ENCODE measurements around the gene NME3. TPM values are rescaled to one million over a fixed set of nuclear protein-coding genes. Genes with fewer than 3 reads are reported as not detected.

Gene NME3
- total RNA-seq, 1 experiment from 2014 or later, result 66.9 TPM

- Histone ChIP-seq H3K79me2 (ENCODE audit: low read length) (peaks cover 34% of the 10 kb centered on the region), H3K9me3 (ENCODE audit: low read length) (no peaks in the 10 kb centered on the region), H3K4me2 (ENCODE audit: low read length) (peak overlapping the region; percentile 100), H3K36me3 (ENCODE audit: low read depth, low read length) (no peaks in the 10 kb centered on the region), H4K20me1 (ENCODE audit: low read length) (peaks cover 3% of the 10 kb centered on the region; the same call in 1 of the 2 replicates), H3K27me3 (ENCODE audit: low read length) (no peaks in the 10 kb centered on the region), H3K27ac (ENCODE audit: low read length) (no peak overlapping the region), H2AFZ (ENCODE audit: low read length) (no peak overlapping the region), H3K4me1 (ENCODE audit: insufficient read depth, low read length) (peaks cover 12% of the 10 kb centered on the region; the same call in 1 of the 2 replicates), H3K4me3 (ENCODE audit: low read length) (peak overlapping the region; percentile 86), H3K9me2 (replicated peaks; ENCODE audit: low read length) (no peaks in the 10 kb centered on the region), H3F3A (ENCODE audit: low read length, unreplicated experiment) (no peaks in the 10 kb centered on the region), H3K9ac (ENCODE audit: low read length) (peak overlapping the region; percentile 93)
- no TSS peak for BruUV-seq (replicated peaks)
- ATAC-seq (no peak), DNase-seq (no peak)
- intact Hi-C loops (cut with micrococcal nuclease), result loop anchor here (5.0 kb wide), 1 partner anchor 97 kb away; the partner anchor contains the start of gene JPT2
- TF ChIP-seq EZH2phosphoT487 (IDR thresholded peaks at IDR 0.05; ENCODE audit: borderline replicate concordance, low read length) (no peak), EZH2 (IDR thresholded peaks at IDR 0.05; ENCODE audit: low read length, unreplicated experiment) (no peak)
- TF ChIP-seq, protein P1, sequence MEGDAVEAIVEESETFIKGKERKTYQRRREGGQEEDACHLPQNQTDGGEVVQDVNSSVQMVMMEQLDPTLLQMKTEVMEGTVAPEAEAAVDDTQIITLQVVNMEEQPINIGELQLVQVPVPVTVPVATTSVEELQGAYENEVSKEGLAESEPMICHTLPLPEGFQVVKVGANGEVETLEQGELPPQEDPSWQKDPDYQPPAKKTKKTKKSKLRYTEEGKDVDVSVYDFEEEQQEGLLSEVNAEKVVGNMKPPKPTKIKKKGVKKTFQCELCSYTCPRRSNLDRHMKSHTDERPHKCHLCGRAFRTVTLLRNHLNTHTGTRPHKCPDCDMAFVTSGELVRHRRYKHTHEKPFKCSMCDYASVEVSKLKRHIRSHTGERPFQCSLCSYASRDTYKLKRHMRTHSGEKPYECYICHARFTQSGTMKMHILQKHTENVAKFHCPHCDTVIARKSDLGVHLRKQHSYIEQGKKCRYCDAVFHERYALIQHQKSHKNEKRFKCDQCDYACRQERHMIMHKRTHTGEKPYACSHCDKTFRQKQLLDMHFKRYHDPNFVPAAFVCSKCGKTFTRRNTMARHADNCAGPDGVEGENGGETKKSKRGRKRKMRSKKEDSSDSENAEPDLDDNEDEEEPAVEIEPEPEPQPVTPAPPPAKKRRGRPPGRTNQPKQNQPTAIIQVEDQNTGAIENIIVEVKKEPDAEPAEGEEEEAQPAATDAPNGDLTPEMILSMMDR (conservative IDR thresholded peaks at IDR 0.05; ENCODE audit: low read depth, low read length), result no peak
- ChIA-PET CTCF (no interaction called here), POLR2A (ENCODE audit: unreplicated experiment) (interaction anchor here (1.2 kb wide), 1 partner anchor 8 kb away, joined by 7 read pairs; the partner anchor contains the start of genes NUBP2 and SPSB3)
Measured at GRCh38 chr16:1774448-1774780, 3.1 kb upstream of the NME3 start.

GRCh38 chr16:1773703-1774447 is 2.5 kb upstream of the NME3 start:
- CTCF ChIA-PET, result no interaction called here
- 0 out of 2 replicates have a peak overlapping the region, but pooled peaks have one; percentile 63 for H2AFZ ChIP-seq (ENCODE audit: low read length)
- H3K4me1 ChIP-seq (ENCODE audit: insufficient read depth, low read length), result peaks cover 12% of the 10 kb centered on the region; the same call in 1 of the 2 replicates
- H3K79me2 ChIP-seq (ENCODE audit: low read length), result peaks cover 34% of the 10 kb centered on the region
- no peaks in the 10 kb centered on the region for H3K9me3 ChIP-seq (ENCODE audit: low read length)
- H4K20me1 ChIP-seq (ENCODE audit: low read length), result peaks cover 3% of the 10 kb centered on the region; the same call in 1 of the 2 replicates
- H3K9ac ChIP-seq (ENCODE audit: low read length), result peak overlapping the region; percentile 93
- peak overlapping the region; percentile 100 for H3K4me2 ChIP-seq (ENCODE audit: low read length)
- H3K27me3 ChIP-seq (ENCODE audit: low read length), result no peaks in the 10 kb centered on the region
- no peak overlapping the region for H3K27ac ChIP-seq (ENCODE audit: low read length)
- ATAC-seq, result peak; percentile 2; the same call in 1 of the 2 replicates
- TF ChIP-seq EZH2phosphoT487 (IDR thresholded peaks at IDR 0.05; ENCODE audit: borderline replicate concordance, low read length), result no peak
- no peak for TF ChIP-seq EZH2 (IDR thresholded peaks at IDR 0.05; ENCODE audit: low read length, unreplicated experiment)
- TF ChIP-seq, protein P1 (conservative IDR thresholded peaks at IDR 0.05; ENCODE audit: low read depth, low read length), result no peak
- POLR2A ChIA-PET (ENCODE audit: unreplicated experiment), result interaction anchor here (1.2 kb wide), 1 partner anchor 9 kb away, joined by 7 read pairs; the partner anchor contains the start of genes NUBP2 and SPSB3
- H3F3A ChIP-seq (ENCODE audit: low read length, unreplicated experiment), result no peaks in the 10 kb centered on the region
- no peaks in the 10 kb centered on the region for H3K36me3 ChIP-seq (ENCODE audit: low read depth, low read length)
- intact Hi-C loops (cut with micrococcal nuclease), result loop anchor here (5.0 kb wide), 1 partner anchor 97 kb away; the partner anchor contains the start of gene JPT2
- BruUV-seq (replicated peaks), result TSS peak; percentile 6
- H3K4me3 ChIP-seq (ENCODE audit: low read length), result peak overlapping the region; percentile 86
- no peak for DNase-seq
- no peaks in the 10 kb centered on the region for H3K9me2 ChIP-seq (replicated peaks; ENCODE audit: low read length)
